Measurements from ENCODE around the gene ADGRG7. TPM values are rescaled to one million over a fixed set of nuclear protein-coding genes. Genes with fewer than 3 reads are reported as not detected.
"Not testable (repeated sequence)": the region's sequence is repeated elsewhere in the genome, so short reads cannot be mapped to it uniquely, and the experiment has no call there.

ADGRG7 gene
- polyA plus RNA-seq, 1 experiment = not detected

DNA sequence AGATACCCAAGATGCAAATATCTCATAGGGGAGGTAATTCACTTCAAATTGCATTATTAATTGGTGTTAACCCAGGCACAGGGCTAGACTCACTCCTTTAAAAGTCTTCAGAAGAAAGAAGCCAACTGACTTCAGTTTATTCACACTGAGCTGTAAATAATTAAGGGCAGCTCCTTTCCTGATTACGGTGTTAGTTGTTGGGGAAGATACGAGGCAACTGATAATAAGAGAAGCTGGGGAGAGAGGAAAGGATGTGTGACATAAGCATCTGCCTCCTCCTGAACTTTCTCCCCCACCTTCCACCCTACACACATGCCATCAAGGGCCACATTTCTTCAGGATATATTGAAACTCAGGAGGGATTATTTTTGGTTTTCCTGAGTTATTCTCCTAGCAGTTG is 47.5 kb downstream of the ADGRG7 start:
- POLR2A ChIA-PET = no interaction called here
- TF ChIP-seq, protein P1, sequence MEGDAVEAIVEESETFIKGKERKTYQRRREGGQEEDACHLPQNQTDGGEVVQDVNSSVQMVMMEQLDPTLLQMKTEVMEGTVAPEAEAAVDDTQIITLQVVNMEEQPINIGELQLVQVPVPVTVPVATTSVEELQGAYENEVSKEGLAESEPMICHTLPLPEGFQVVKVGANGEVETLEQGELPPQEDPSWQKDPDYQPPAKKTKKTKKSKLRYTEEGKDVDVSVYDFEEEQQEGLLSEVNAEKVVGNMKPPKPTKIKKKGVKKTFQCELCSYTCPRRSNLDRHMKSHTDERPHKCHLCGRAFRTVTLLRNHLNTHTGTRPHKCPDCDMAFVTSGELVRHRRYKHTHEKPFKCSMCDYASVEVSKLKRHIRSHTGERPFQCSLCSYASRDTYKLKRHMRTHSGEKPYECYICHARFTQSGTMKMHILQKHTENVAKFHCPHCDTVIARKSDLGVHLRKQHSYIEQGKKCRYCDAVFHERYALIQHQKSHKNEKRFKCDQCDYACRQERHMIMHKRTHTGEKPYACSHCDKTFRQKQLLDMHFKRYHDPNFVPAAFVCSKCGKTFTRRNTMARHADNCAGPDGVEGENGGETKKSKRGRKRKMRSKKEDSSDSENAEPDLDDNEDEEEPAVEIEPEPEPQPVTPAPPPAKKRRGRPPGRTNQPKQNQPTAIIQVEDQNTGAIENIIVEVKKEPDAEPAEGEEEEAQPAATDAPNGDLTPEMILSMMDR (IDR thresholded peaks at IDR 0.05; ENCODE audit: insufficient read depth, low read depth, low read length) = no peak
- Histone ChIP-seq H3K4me3 (ENCODE audit: low read depth, low read length) (no peak overlapping the region), H3K27me3 (ENCODE audit: control insufficient read depth, insufficient read depth, low read length) (peaks cover 14% of the 10 kb centered on the region), H3K36me3 (ENCODE audit: control insufficient read depth, insufficient read depth, low read length) (no peaks in the 10 kb centered on the region)
- no peak for DNase-seq (ENCODE audit: low read depth)
- CTCF ChIA-PET = interaction anchor here (1.1 kb wide), 1 partner anchor 105 kb away, joined by 3 read pairs; no protein-coding TSS in a partner anchor

DNA sequence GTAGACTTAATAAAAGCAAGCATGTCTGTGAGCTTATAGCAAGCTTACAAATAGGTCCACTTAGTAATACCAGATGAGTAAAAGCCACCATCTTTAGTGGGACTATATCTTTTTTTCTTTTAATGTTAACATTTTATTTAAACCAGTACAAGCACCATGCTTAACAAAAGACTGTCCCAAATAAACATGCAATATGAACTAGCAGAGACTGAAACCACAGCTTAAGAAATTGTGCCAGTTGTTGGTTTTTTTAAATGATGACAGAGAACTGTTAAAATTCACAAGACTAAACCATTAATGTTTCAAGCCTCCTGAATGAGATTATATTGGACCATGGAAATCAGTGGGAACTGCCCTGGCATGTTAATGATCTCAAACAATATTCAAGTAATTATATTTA is 51.9 kb downstream of the ADGRG7 start:
- H3K4me3 ChIP-seq (ENCODE audit: low read depth, low read length); DNase-seq (ENCODE audit: low read depth); POLR2A ChIA-PET; CTCF ChIA-PET; H3K27me3 ChIP-seq (ENCODE audit: control insufficient read depth, insufficient read depth, low read length); H3K36me3 ChIP-seq (ENCODE audit: control insufficient read depth, insufficient read depth, low read length): not testable (repeated sequence)

DNA sequence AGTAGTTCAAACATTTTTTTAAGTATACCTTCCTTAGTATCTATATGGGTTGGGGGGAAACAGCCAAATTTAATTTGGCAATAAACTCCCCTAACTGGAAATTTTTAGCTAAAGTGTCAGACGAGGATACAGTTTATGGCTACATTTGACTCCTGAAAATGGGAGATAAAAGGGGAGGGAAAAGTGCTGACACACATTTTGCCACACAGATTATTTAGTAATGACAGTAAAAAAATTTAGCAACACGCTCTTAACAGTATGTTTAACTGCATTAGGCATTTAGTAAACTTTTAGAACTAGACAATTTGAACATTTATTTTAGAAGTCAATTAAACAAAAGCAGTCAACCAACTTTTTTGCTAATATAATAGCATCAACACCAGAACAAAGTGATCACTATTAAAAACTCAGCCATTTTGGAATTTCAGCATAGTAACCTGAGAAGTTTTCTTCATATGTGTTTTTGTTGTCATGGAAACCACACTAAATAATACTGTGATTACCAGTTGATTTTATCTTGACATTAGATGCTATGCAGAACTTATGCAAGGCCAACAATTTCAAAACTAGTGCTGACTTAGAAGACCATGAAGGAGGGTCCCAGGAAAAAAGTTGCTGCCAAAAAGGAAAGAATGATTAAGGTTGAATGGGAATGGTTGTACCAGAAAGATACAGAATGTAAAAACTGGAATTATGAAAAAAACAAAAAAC is 52.9 kb downstream of the ADGRG7 start:
- Histone ChIP-seq H3K27me3 (ENCODE audit: control insufficient read depth, insufficient read depth, low read length) (peaks cover 3% of the 10 kb centered on the region), H3K36me3 (ENCODE audit: control insufficient read depth, insufficient read depth, low read length) (no peaks in the 10 kb centered on the region), H3K4me3 (ENCODE audit: low read depth, low read length) (no peak overlapping the region)
- POLR2A ChIA-PET = no interaction called here
- TF ChIP-seq, protein P1 (IDR thresholded peaks at IDR 0.05; ENCODE audit: insufficient read depth, low read depth, low read length) = no peak
- CTCF ChIA-PET = no interaction called here
- DNase-seq (ENCODE audit: low read depth) = no peak

DNA sequence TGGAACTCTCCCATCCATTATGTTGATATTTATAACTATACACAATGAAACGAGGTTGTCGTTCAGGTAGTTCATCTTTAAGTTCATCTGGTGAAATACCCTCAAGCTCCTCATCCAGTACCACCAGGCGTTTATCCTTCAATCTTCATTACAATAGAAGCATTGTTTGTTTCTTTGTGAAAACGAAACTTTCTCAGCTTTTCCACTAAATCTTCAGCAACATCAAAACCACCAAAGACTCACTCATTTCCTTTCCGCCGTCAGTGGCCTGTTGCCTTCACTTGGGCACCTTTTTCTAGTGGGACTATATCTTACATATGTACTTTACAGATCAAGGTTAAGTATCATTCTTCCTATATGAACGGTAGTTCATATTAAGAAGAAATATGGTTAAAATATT is 55.8 kb downstream of the ADGRG7 start:
- no peak for DNase-seq (ENCODE audit: low read depth)
- ChIA-PET CTCF (no interaction called here), POLR2A (interaction anchor here (0.7 kb wide), 1 partner anchor 17 kb away, joined by 8 read pairs; no protein-coding TSS in a partner anchor)
- H3K36me3 ChIP-seq (ENCODE audit: control insufficient read depth, insufficient read depth, low read length) = no peaks in the 10 kb centered on the region
- H3K27me3 ChIP-seq (ENCODE audit: control insufficient read depth, insufficient read depth, low read length) = peaks cover 1% of the 10 kb centered on the region; the same call in 1 of the 2 replicates
- TF ChIP-seq, protein P1 (IDR thresholded peaks at IDR 0.05; ENCODE audit: insufficient read depth, low read depth, low read length) = no peak
- H3K4me3 ChIP-seq (ENCODE audit: low read depth, low read length) = no peak overlapping the region

DNA sequence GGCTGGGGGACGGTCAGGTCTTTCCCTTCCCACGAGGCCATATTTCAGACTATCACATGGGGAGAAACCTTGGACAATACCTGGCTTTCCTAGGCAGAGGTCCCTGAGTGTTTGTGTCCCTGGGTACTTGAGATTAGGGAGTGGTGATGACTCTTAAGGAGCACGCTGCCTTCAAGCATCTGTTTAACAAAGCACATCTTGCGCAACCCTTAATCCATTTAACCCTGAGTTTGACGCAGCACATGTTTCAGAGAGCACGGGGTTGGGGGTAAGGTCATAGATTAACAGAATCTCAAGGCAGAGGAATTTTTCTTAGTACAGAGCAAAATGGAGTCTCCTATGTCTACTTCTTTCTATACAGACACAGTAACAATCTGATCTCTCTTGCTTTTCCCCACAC is 57.3 kb downstream of the ADGRG7 start:
- H3K36me3 ChIP-seq (ENCODE audit: control insufficient read depth, insufficient read depth, low read length); POLR2A ChIA-PET; H3K27me3 ChIP-seq (ENCODE audit: control insufficient read depth, insufficient read depth, low read length); DNase-seq (ENCODE audit: low read depth); H3K4me3 ChIP-seq (ENCODE audit: low read depth, low read length): not testable (repeated sequence)
- CTCF ChIA-PET = interaction anchor here (1.8 kb wide), 1 partner anchor 12 kb away, joined by 3 read pairs; no protein-coding TSS in a partner anchor

DNA sequence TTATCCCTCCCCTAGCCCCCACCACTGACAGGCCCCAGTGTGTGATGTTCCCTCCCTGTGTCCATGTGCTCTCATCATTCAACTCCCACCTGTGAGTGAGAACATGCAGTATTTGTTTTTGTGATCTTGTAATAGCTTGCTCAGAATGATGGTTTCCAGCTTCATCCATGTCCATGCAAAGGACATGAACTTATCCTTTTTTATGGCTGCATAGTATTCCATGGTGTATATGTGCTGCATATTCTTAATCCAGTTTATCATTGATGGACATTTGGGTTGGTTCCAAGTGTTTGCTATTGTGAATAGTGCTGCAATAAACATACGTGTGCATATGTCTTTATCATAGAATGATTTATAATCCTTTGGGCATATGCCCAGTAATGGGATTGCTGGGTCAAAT is 57.9 kb downstream of the ADGRG7 start:
- CTCF ChIA-PET = interaction anchor here (1.8 kb wide), 1 partner anchor 12 kb away, joined by 3 read pairs; no protein-coding TSS in a partner anchor
- POLR2A ChIA-PET; DNase-seq (ENCODE audit: low read depth): not testable (repeated sequence)

DNA sequence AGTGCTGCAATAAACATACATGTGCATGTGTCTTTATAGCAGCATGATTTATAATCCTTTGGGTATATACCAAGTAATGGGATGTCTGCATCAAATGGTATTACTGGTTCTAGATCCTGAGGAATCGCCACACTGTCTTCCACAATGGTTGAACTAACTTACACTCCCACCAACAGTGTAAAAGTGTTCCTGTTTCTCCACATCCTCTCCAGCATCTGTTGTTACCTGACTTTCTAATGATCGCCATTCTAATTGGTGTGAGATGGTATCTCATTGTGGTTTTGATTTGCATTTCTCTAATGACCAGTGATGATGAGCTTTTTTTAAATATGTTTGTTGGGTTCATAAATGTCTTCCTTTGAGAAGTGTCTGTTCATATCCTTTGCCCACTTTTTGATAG is 61.6 kb downstream of the ADGRG7 start:
- H3K4me3 ChIP-seq (ENCODE audit: low read depth, low read length); H3K27me3 ChIP-seq (ENCODE audit: control insufficient read depth, insufficient read depth, low read length); DNase-seq (ENCODE audit: low read depth); POLR2A ChIA-PET; CTCF ChIA-PET; H3K36me3 ChIP-seq (ENCODE audit: control insufficient read depth, insufficient read depth, low read length): not testable (repeated sequence)

More for the DNA sequence above, 57.9 kb downstream of the ADGRG7 start:
- not testable (repeated sequence) for H3K27me3 ChIP-seq (ENCODE audit: control insufficient read depth, insufficient read depth, low read length); H3K36me3 ChIP-seq (ENCODE audit: control insufficient read depth, insufficient read depth, low read length); H3K4me3 ChIP-seq (ENCODE audit: low read depth, low read length)

Data from BJ (cell line).